Keratinocyte (primary cell): Measurements from ENCODE around the gene PTBP3. TPM values are rescaled to one million over a fixed set of nuclear protein-coding genes. Genes with fewer than 3 reads are reported as not detected.
A peak's percentile ranks its signal among the peaks of the same experiment; 100 is the strongest.

ENCODE experiments used
- DNase-seq: peaks from one replicate; pipeline ENCODE4 v3.0.0-alpha.2; 2011; ENCODE audit warnings: low read depth, missing footprints, low spot score
- FAIRE-seq: peaks from 2 replicates; lab custom pipeline; 2011; peaks lifted over from hg19 to GRCh38; lab: Jason Lieb, UNC
- H2AFZ ChIP-seq: 2 replicates; pipeline ENCODE4 v1.6.0; 2012; ENCODE audit warnings: low read length, control low read depth, inconsistent platforms; ENCODE audit not compliant: control insufficient read depth
- H3K27ac ChIP-seq: 2 replicates; pipeline ENCODE4 v1.5.1; 2011; ENCODE audit warnings: low read length; ENCODE audit not compliant: control insufficient read depth, insufficient read depth
- H3K27me3 ChIP-seq: 3 replicates; pipeline ENCODE4 v1.6.0; 2011; ENCODE audit warnings: low read length; ENCODE audit not compliant: control insufficient read depth, insufficient read depth; ENCODE audit errors: extremely low read depth
- H3K36me3 ChIP-seq, 2 experiments: 2 replicates in 1 of 2; 3 replicates in 1 of 2; pipeline ENCODE4 v1.5.1; 2011; ENCODE audit warnings: low read length in 2 of 2, mild to moderate bottlenecking in 1 of 2; ENCODE audit not compliant: control insufficient read depth in 2 of 2, insufficient read depth in 2 of 2; ENCODE audit errors: extremely low read depth in 1 of 2
- H3K4me1 ChIP-seq: 3 replicates; pipeline ENCODE4 v1.5.1; 2011; ENCODE audit warnings: low read length; ENCODE audit not compliant: control insufficient read depth, insufficient read depth; ENCODE audit errors: extremely low read depth
- H3K4me2 ChIP-seq: 3 replicates; pipeline ENCODE4 v1.6.0; 2011; ENCODE audit warnings: low read depth, low read length; ENCODE audit not compliant: control insufficient read depth, insufficient read depth; ENCODE audit errors: extremely low read depth
- H3K4me3 ChIP-seq, 3 experiments: fragments of 200-600 bp in 1 of 3; sonication (generic) in 1 of 3; 2 replicates in 2 of 3; 3 replicates in 1 of 3; pipeline ENCODE4 v1.5.1; 2011 to 2016; ENCODE audit warnings: low read length in 3 of 3, mild to moderate bottlenecking in 3 of 3, control low read depth in 2 of 3, inconsistent platforms in 1 of 3, low read depth in 1 of 3, mixed read lengths in 1 of 3, mixed run types in 1 of 3, moderate library complexity in 1 of 3; ENCODE audit not compliant: control insufficient read depth in 2 of 3, insufficient read depth in 2 of 3; ENCODE audit errors: extremely low read depth in 1 of 3
- H3K79me2 ChIP-seq: 2 replicates; pipeline ENCODE4 v1.6.0; 2012; ENCODE audit warnings: low read length; ENCODE audit not compliant: control insufficient read depth, insufficient read depth
- H3K9ac ChIP-seq: 3 replicates; pipeline ENCODE4 v1.6.0; 2011; ENCODE audit warnings: low read length; ENCODE audit not compliant: control insufficient read depth, insufficient read depth; ENCODE audit errors: extremely low read depth
- H3K9me1 ChIP-seq: 3 replicates; pipeline ENCODE4 v1.6.0; 2011; ENCODE audit warnings: low read length; ENCODE audit not compliant: control insufficient read depth, insufficient read depth; ENCODE audit errors: extremely low read depth
- H3K9me3 ChIP-seq: 2 replicates; pipeline ENCODE4 v1.5.1; 2012; ENCODE audit warnings: low read depth, low read length; ENCODE audit not compliant: control insufficient read depth
- H4K20me1 ChIP-seq: 3 replicates; pipeline ENCODE4 v1.6.0; 2011; ENCODE audit warnings: low read length; ENCODE audit not compliant: control insufficient read depth, insufficient read depth; ENCODE audit errors: extremely low read depth
- EZH2 ChIP-seq: IDR thresholded peaks from one replicate; pipeline ENCODE4 v1.6.1; 2012; ENCODE audit warnings: inconsistent platforms, mild to moderate bottlenecking, low read length, moderate library complexity
- dilution Hi-C: fragments of 300-500 bp; cut with MboI; formaldehyde crosslinking; loops from one replicate; pipeline ENCODE4 v1.7.0; 2020; ENCODE audit warnings: low sequenced_read_pairs; ENCODE audit not compliant: extremely low pct_ligation_motif_present
- polyA plus RNA-seq, 5 experiments: library from polyadenylated mRNA; depleted of rRNA in 3 of 5; stranded (reverse) in 3 of 5; stranded (forward) in 1 of 5; unstranded in 1 of 5; fragments of >200 nt; gene quantifications; 1 replicate in 1 of 5; 2 replicates in 3 of 5; 3 replicates in 1 of 5; pipeline versions ENCODE4 v1.2.1 to v1.2.3, GENCODE V29; 2011 to 2012; ENCODE audit warnings: missing spikeins in 2 of 5, low read depth in 1 of 5, low replicate concordance in 1 of 5
- TF ChIP-seq, protein P1 (sequence below), 3 experiments: IDR thresholded peaks in 1 of 3; conservative IDR thresholded peaks in 1 of 3; optimal IDR thresholded peaks in 1 of 3; 2 replicates in 2 of 3; 3 replicates in 1 of 3; pipeline versions ENCODE3 to v1.5.1; 2011; ENCODE audit warnings: low read length in 3 of 3, mild to moderate bottlenecking in 3 of 3, moderate library complexity in 2 of 3, control low read depth in 1 of 3, inconsistent platforms in 1 of 3; ENCODE audit not compliant: insufficient read depth in 2 of 3; ENCODE audit errors: extremely low read depth in 1 of 3

PTBP3 gene
- polyA plus RNA-seq, 1 donor (not counting 4 experiments of a cell fraction or from before 2014, with no cell fraction given) = 51.0 TPM

DNA sequence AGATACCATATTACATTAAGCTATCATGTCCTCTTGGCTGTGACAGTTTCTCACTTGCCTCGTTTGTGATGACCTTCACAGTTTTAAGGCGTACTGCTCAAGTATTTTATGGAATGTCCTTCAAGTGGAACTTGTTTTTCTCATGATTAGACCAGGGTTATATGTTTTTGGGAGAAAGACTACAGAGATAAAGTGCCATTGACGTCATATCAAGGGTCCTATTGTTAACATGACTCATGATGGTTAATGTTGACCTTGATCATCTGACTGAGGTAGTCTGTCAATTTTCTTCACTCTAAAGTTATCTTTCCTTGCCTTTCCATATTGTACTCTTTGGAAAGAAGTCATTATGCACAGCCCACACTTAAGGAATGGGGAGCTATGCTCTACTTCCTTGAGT is 17.8 kb upstream of the PTBP3 start:
- no peaks in the 10 kb centered on the region for H4K20me1 ChIP-seq
- peaks cover 13% of the 10 kb centered on the region for H3K4me1 ChIP-seq
- DNase-seq = no peak
- no peaks in the 10 kb centered on the region for H3K36me3 ChIP-seq
- H3K4me3 ChIP-seq = no peak overlapping the region
- H3K79me2 ChIP-seq = no peaks in the 10 kb centered on the region
- no peak overlapping the region for H3K9ac ChIP-seq
- no peaks in the 10 kb centered on the region for H3K9me1 ChIP-seq
- no peak overlapping the region for H3K4me2 ChIP-seq
- H2AFZ ChIP-seq = no peak overlapping the region
- TF ChIP-seq, protein P1, sequence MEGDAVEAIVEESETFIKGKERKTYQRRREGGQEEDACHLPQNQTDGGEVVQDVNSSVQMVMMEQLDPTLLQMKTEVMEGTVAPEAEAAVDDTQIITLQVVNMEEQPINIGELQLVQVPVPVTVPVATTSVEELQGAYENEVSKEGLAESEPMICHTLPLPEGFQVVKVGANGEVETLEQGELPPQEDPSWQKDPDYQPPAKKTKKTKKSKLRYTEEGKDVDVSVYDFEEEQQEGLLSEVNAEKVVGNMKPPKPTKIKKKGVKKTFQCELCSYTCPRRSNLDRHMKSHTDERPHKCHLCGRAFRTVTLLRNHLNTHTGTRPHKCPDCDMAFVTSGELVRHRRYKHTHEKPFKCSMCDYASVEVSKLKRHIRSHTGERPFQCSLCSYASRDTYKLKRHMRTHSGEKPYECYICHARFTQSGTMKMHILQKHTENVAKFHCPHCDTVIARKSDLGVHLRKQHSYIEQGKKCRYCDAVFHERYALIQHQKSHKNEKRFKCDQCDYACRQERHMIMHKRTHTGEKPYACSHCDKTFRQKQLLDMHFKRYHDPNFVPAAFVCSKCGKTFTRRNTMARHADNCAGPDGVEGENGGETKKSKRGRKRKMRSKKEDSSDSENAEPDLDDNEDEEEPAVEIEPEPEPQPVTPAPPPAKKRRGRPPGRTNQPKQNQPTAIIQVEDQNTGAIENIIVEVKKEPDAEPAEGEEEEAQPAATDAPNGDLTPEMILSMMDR (optimal IDR thresholded peaks at IDR 0.05 in 1 of 3, IDR thresholded peaks at IDR 0.05 in 1 of 3, conservative IDR thresholded peaks at IDR 0.05 in 1 of 3; ENCODE audit: extremely low read depth in 1 of 3, insufficient read depth in 2 of 3, low read length in 3 of 3) = no peak
- TF ChIP-seq EZH2 = no peak
- H3K27ac ChIP-seq = no peak overlapping the region
- H3K27me3 ChIP-seq = no peaks in the 10 kb centered on the region
- FAIRE-seq = no peak
- no peaks in the 10 kb centered on the region for H3K9me3 ChIP-seq
- dilution Hi-C loops = no loop called here

DNA sequence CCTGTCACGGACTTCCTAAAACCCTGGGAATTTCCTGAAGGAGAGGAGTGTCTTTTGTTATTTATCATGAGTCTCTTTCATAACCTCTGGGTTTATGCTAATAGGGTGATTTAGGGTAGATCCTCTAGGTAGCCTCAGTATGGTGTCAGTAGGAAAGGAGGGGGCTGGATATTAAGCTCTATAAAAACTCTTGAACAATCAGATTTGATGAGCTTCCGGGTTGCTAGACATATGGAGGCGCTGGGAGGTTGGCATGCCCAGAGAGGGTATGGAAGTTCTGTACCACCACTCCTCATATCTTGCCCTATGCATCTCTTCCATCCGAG is 15.6 kb upstream of the PTBP3 start:
- Histone ChIP-seq H3K27ac (peak overlapping the region; percentile 49), H3K27me3 (no peaks in the 10 kb centered on the region), H3K9me3 (no peaks in the 10 kb centered on the region), H2AFZ (no peak overlapping the region), H3K4me1 (peaks cover 13% of the 10 kb centered on the region), H3K79me2 (no peaks in the 10 kb centered on the region), H3K4me3 (no peak overlapping the region), H3K36me3 (no peaks in the 10 kb centered on the region), H3K9ac (no peak overlapping the region), H4K20me1 (no peaks in the 10 kb centered on the region), H3K4me2 (peak overlapping the region; percentile 57), H3K9me1 (no peaks in the 10 kb centered on the region)
- no peak for FAIRE-seq
- no peak for TF ChIP-seq EZH2
- TF ChIP-seq, protein P1 (optimal IDR thresholded peaks at IDR 0.05 in 1 of 3, IDR thresholded peaks at IDR 0.05 in 1 of 3, conservative IDR thresholded peaks at IDR 0.05 in 1 of 3; ENCODE audit: extremely low read depth in 1 of 3, insufficient read depth in 2 of 3, low read length in 3 of 3) = no peak
- DNase-seq = no peak
- dilution Hi-C loops = no loop called here
